ENCODE measurements around the gene RNF223.

Gene RNF223

GRCh38 chr1:1063945-1064831 is 9.9 kb downstream of the RNF223 start:
- no peak overlapping the region for H3K27ac ChIP-seq (ENCODE audit: low read depth, low read length)
- H3K4me3 ChIP-seq (ENCODE audit: low read length), result no peak overlapping the region
- no peaks in the 10 kb centered on the region for H3K79me1 ChIP-seq (ENCODE audit: low read length)
- no peak overlapping the region for H2BK5ac ChIP-seq (ENCODE audit: low read length)
- no peak overlapping the region for H3K23ac ChIP-seq (ENCODE audit: low read length)
- peak overlapping the region; percentile 73 for H3K56ac ChIP-seq (ENCODE audit: low read length)
- H3K79me2 ChIP-seq (ENCODE audit: control insufficient read depth, insufficient read depth, low read length), result no peaks in the 10 kb centered on the region
- no peak overlapping the region for H3K18ac ChIP-seq (ENCODE audit: low read length)
- peak overlapping the region; percentile 42 for H3K9ac ChIP-seq (ENCODE audit: low read length)
- no peaks in the 10 kb centered on the region for H3K4me1 ChIP-seq (ENCODE audit: control insufficient read depth, low read depth, low read length)
- peaks cover 5% of the 10 kb centered on the region for H3K27me3 ChIP-seq (ENCODE audit: insufficient read depth, low read length, poor library complexity)
- H2BK120ac ChIP-seq (ENCODE audit: low read depth, low read length), result no peak overlapping the region
- no CpG with 5 or more reads among the region's 50 CpGs for WGBS (ENCODE audit: extremely low coverage, insufficient coverage, low lambda C conversion rate)
- H4K5ac ChIP-seq (ENCODE audit: low read length), result no peak overlapping the region
- no peak overlapping the region for H2AK5ac ChIP-seq (ENCODE audit: low read length)
- peak; percentile 87 for DNase-seq
- H4K8ac ChIP-seq (ENCODE audit: low read depth, low read length), result no peak overlapping the region
- H3K36me3 ChIP-seq (ENCODE audit: control insufficient read depth, insufficient read depth, low read length), result no peaks in the 10 kb centered on the region
- no peak overlapping the region for H3K4ac ChIP-seq (ENCODE audit: low read depth, low read length)
- no peak overlapping the region for H2BK15ac ChIP-seq (replicated peaks; ENCODE audit: low read depth)
- peak overlapping the region; percentile 29 for H3K4me2 ChIP-seq (ENCODE audit: low read length)

- Histone ChIP-seq H4K8ac (ENCODE audit: low read depth, low read length) (no peak overlapping the region), H3K23ac (ENCODE audit: low read length) (no peak overlapping the region), H3K4me3 (ENCODE audit: low read length) (no peak overlapping the region), H4K5ac (ENCODE audit: low read length) (no peak overlapping the region), H3K36me3 (ENCODE audit: control insufficient read depth, insufficient read depth, low read length) (no peaks in the 10 kb centered on the region), H3K4me1 (ENCODE audit: control insufficient read depth, low read depth, low read length) (no peaks in the 10 kb centered on the region), H3K4me2 (ENCODE audit: low read length) (no peak overlapping the region), H3K27me3 (ENCODE audit: insufficient read depth, low read length, poor library complexity) (peaks cover 5% of the 10 kb centered on the region), H3K79me2 (ENCODE audit: control insufficient read depth, insufficient read depth, low read length) (no peaks in the 10 kb centered on the region), H2BK120ac (ENCODE audit: low read depth, low read length) (no peak overlapping the region), H3K27ac (ENCODE audit: low read depth, low read length) (no peak overlapping the region), H3K18ac (ENCODE audit: low read length) (no peak overlapping the region), H3K9ac (ENCODE audit: low read length) (no peak overlapping the region), H3K79me1 (ENCODE audit: low read length) (no peaks in the 10 kb centered on the region), H3K4ac (ENCODE audit: low read depth, low read length) (no peak overlapping the region), H3K56ac (ENCODE audit: low read length) (no peak overlapping the region), H2BK15ac (replicated peaks; ENCODE audit: low read depth) (no peak overlapping the region), H2BK5ac (ENCODE audit: low read length) (no peak overlapping the region), H2AK5ac (ENCODE audit: low read length) (no peak overlapping the region)
- no CpG with 5 or more reads among the region's 24 CpGs for WGBS (ENCODE audit: extremely low coverage, insufficient coverage, low lambda C conversion rate)
- DNase-seq, result no peak
Measured at GRCh38 chr1:1063261-1063944, 10.7 kb downstream of the RNF223 start.

- Histone ChIP-seq H3K79me2 (ENCODE audit: control insufficient read depth, insufficient read depth, low read length) (no peaks in the 10 kb centered on the region), H2BK120ac (ENCODE audit: low read depth, low read length) (no peak overlapping the region), H3K4me2 (ENCODE audit: low read length) (no peak overlapping the region), H2BK5ac (ENCODE audit: low read length) (no peak overlapping the region), H4K8ac (ENCODE audit: low read depth, low read length) (no peak overlapping the region), H2BK15ac (replicated peaks; ENCODE audit: low read depth) (no peak overlapping the region), H3K27me3 (ENCODE audit: insufficient read depth, low read length, poor library complexity) (peaks cover 5% of the 10 kb centered on the region), H3K4ac (ENCODE audit: low read depth, low read length) (no peak overlapping the region), H3K9ac (ENCODE audit: low read length) (no peak overlapping the region), H3K4me3 (ENCODE audit: low read length) (no peak overlapping the region), H3K27ac (ENCODE audit: low read depth, low read length) (no peak overlapping the region), H4K5ac (ENCODE audit: low read length) (no peak overlapping the region), H2AK5ac (ENCODE audit: low read length) (no peak overlapping the region), H3K56ac (ENCODE audit: low read length) (no peak overlapping the region), H3K4me1 (ENCODE audit: control insufficient read depth, low read depth, low read length) (no peaks in the 10 kb centered on the region), H3K23ac (ENCODE audit: low read length) (no peak overlapping the region), H3K18ac (ENCODE audit: low read length) (no peak overlapping the region), H3K79me1 (ENCODE audit: low read length) (no peaks in the 10 kb centered on the region), H3K36me3 (ENCODE audit: control insufficient read depth, insufficient read depth, low read length) (no peaks in the 10 kb centered on the region)
- WGBS (ENCODE audit: extremely low coverage, insufficient coverage, low lambda C conversion rate), result no CpG with 5 or more reads among the region's 29 CpGs
- DNase-seq, result no peak
Measured at GRCh38 chr1:1062348-1063163, 11.6 kb downstream of the RNF223 start.

- H3K9ac ChIP-seq (ENCODE audit: low read length), result no peak overlapping the region
- H3K4me3 ChIP-seq (ENCODE audit: low read length), result no peak overlapping the region
- no peak overlapping the region for H2BK5ac ChIP-seq (ENCODE audit: low read length)
- no peaks in the 10 kb centered on the region for H3K4me1 ChIP-seq (ENCODE audit: control insufficient read depth, low read depth, low read length)
- no peak overlapping the region for H3K4ac ChIP-seq (ENCODE audit: low read depth, low read length)
- H3K27me3 ChIP-seq (ENCODE audit: insufficient read depth, low read length, poor library complexity), result peaks cover 5% of the 10 kb centered on the region
- no peak overlapping the region for H3K23ac ChIP-seq (ENCODE audit: low read length)
- no peak overlapping the region for H3K18ac ChIP-seq (ENCODE audit: low read length)
- no peaks in the 10 kb centered on the region for H3K79me2 ChIP-seq (ENCODE audit: control insufficient read depth, insufficient read depth, low read length)
- H2BK120ac ChIP-seq (ENCODE audit: low read depth, low read length), result no peak overlapping the region
- H4K5ac ChIP-seq (ENCODE audit: low read length), result no peak overlapping the region
- H4K8ac ChIP-seq (ENCODE audit: low read depth, low read length), result no peak overlapping the region
- peak; percentile 39 for DNase-seq
- no peak overlapping the region for H3K56ac ChIP-seq (ENCODE audit: low read length)
- no peaks in the 10 kb centered on the region for H3K79me1 ChIP-seq (ENCODE audit: low read length)
- H2BK15ac ChIP-seq (replicated peaks; ENCODE audit: low read depth), result no peak overlapping the region
- H3K4me2 ChIP-seq (ENCODE audit: low read length), result no peak overlapping the region
- no peaks in the 10 kb centered on the region for H3K36me3 ChIP-seq (ENCODE audit: control insufficient read depth, insufficient read depth, low read length)
- H3K27ac ChIP-seq (ENCODE audit: low read depth, low read length), result no peak overlapping the region
- WGBS (ENCODE audit: extremely low coverage, insufficient coverage, low lambda C conversion rate), result no CpG with 5 or more reads among the region's 18 CpGs
- H2AK5ac ChIP-seq (ENCODE audit: low read length), result no peak overlapping the region
Measured at GRCh38 chr1:1061682-1062345, 12.3 kb downstream of the RNF223 start.

- H3K9ac ChIP-seq (ENCODE audit: low read length), result no peak overlapping the region
- H3K18ac ChIP-seq (ENCODE audit: low read length), result no peak overlapping the region
- H3K27me3 ChIP-seq (ENCODE audit: insufficient read depth, low read length, poor library complexity), result peaks cover 5% of the 10 kb centered on the region
- H3K4ac ChIP-seq (ENCODE audit: low read depth, low read length), result no peak overlapping the region
- DNase-seq, result no peak
- H3K79me1 ChIP-seq (ENCODE audit: low read length), result no peaks in the 10 kb centered on the region
- H3K36me3 ChIP-seq (ENCODE audit: control insufficient read depth, insufficient read depth, low read length), result no peaks in the 10 kb centered on the region
- no peaks in the 10 kb centered on the region for H3K4me1 ChIP-seq (ENCODE audit: control insufficient read depth, low read depth, low read length)
- H3K56ac ChIP-seq (ENCODE audit: low read length), result no peak overlapping the region
- no peak overlapping the region for H3K4me2 ChIP-seq (ENCODE audit: low read length)
- H3K27ac ChIP-seq (ENCODE audit: low read depth, low read length), result no peak overlapping the region
- H4K5ac ChIP-seq (ENCODE audit: low read length), result no peak overlapping the region
- no peak overlapping the region for H2BK5ac ChIP-seq (ENCODE audit: low read length)
- H3K79me2 ChIP-seq (ENCODE audit: control insufficient read depth, insufficient read depth, low read length), result no peaks in the 10 kb centered on the region
- no peak overlapping the region for H3K23ac ChIP-seq (ENCODE audit: low read length)
- no peak overlapping the region for H4K8ac ChIP-seq (ENCODE audit: low read depth, low read length)
- H3K4me3 ChIP-seq (ENCODE audit: low read length), result no peak overlapping the region
- H2AK5ac ChIP-seq (ENCODE audit: low read length), result no peak overlapping the region
- no CpG with 5 or more reads among the region's 38 CpGs for WGBS (ENCODE audit: extremely low coverage, insufficient coverage, low lambda C conversion rate)
- no peak overlapping the region for H2BK15ac ChIP-seq (replicated peaks; ENCODE audit: low read depth)
- no peak overlapping the region for H2BK120ac ChIP-seq (ENCODE audit: low read depth, low read length)
Measured at GRCh38 chr1:1060281-1061000, 13.7 kb downstream of the RNF223 start.

Measured in mesendoderm (in vitro differentiated cells).